Measurements from ENCODE around the gene CAPS2.

DNA sequence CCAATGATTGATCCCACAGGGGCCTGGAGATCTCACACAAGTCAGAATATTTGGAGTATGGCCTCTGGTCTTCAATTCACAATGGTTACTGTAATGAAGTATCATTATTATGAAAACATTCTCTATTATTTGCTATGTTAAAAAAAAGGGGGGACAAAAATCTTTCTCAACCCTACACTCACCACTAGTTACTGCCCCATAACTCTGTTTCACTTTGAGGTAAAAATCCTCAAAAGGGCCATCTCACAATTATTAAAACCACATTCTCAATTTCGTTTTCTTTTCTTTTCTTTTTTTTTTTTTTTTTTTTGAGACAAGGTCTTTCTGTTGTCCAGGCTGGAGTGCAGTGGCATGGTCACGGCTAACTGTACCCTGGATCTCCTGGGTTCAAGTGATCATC, 60.9 kb downstream of the CAPS2 start:
- TF ChIP-seq, protein P1, sequence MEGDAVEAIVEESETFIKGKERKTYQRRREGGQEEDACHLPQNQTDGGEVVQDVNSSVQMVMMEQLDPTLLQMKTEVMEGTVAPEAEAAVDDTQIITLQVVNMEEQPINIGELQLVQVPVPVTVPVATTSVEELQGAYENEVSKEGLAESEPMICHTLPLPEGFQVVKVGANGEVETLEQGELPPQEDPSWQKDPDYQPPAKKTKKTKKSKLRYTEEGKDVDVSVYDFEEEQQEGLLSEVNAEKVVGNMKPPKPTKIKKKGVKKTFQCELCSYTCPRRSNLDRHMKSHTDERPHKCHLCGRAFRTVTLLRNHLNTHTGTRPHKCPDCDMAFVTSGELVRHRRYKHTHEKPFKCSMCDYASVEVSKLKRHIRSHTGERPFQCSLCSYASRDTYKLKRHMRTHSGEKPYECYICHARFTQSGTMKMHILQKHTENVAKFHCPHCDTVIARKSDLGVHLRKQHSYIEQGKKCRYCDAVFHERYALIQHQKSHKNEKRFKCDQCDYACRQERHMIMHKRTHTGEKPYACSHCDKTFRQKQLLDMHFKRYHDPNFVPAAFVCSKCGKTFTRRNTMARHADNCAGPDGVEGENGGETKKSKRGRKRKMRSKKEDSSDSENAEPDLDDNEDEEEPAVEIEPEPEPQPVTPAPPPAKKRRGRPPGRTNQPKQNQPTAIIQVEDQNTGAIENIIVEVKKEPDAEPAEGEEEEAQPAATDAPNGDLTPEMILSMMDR (IDR thresholded peaks at IDR 0.05), result no peak
- no peak for TF ChIP-seq POLR2A (IDR thresholded peaks at IDR 0.05)
